Neuronal stem cell (in vitro differentiated cells): ENCODE measurements around the gene SLC7A14.

ENCODE experiments used
- DNase-seq: peaks from one replicate; pipeline ENCODE4 v3.0.0-alpha.2; 2013; ENCODE audit warnings: low spot score
- H2AFZ ChIP-seq: one replicate; pipeline ENCODE4 v1.6.1; 2013; ENCODE audit warnings: mild to moderate bottlenecking, low read length, inconsistent platforms
- H2AK5ac ChIP-seq: 2 replicates; pipeline ENCODE4 v1.6.1; 2013; ENCODE audit warnings: low read depth, mild to moderate bottlenecking, inconsistent platforms, low read length, moderate library complexity, mixed read lengths
- H2BK120ac ChIP-seq: 2 replicates; pipeline ENCODE4 v1.6.1; 2013; ENCODE audit warnings: low read depth, mild to moderate bottlenecking, inconsistent platforms, low read length, moderate library complexity, mixed read lengths
- H2BK12ac ChIP-seq: one replicate; pipeline ENCODE4 v1.6.1; 2013; ENCODE audit warnings: low read length, inconsistent platforms
- H2BK15ac ChIP-seq: 2 replicates; pipeline ENCODE4 v1.6.1; 2013; ENCODE audit warnings: mild to moderate bottlenecking, low read length, inconsistent platforms, mixed read lengths
- H2BK5ac ChIP-seq: one replicate; pipeline ENCODE4 v1.6.1; 2013; ENCODE audit warnings: inconsistent platforms, mild to moderate bottlenecking, low read length, moderate library complexity
- H3K14ac ChIP-seq: one replicate; pipeline ENCODE4 v1.6.1; 2013; ENCODE audit warnings: low read length, inconsistent platforms
- H3K18ac ChIP-seq: 2 replicates; pipeline ENCODE4 v1.6.1; 2013; ENCODE audit warnings: low read length, inconsistent platforms
- H3K23ac ChIP-seq: 2 replicates; pipeline ENCODE4 v1.6.1; 2013; ENCODE audit warnings: low read depth, mild to moderate bottlenecking, mixed read lengths, low read length, inconsistent platforms; ENCODE audit not compliant: poor library complexity
- H3K27ac ChIP-seq: replicated peaks from 3 replicates; pipeline ENCODE4 v1.5.1; 2013; ENCODE audit warnings: low read length, inconsistent platforms
- H3K27me3 ChIP-seq, 3 experiments: 2 replicates each; pipeline ENCODE4 v1.6.1; 2013; ENCODE audit warnings: low read length in 3 of 3, mild to moderate bottlenecking in 2 of 3, inconsistent platforms in 1 of 3, low read depth in 1 of 3, mixed read lengths in 1 of 3, moderate library complexity in 1 of 3; ENCODE audit not compliant: control insufficient read depth in 3 of 3, insufficient read depth in 3 of 3
- H3K36me3 ChIP-seq, 2 donors: replicated peaks in 1 of 2; 2 replicates each; pipeline ENCODE4 v1.6.1; 2013; ENCODE audit warnings: low read length in 2 of 2; ENCODE audit not compliant: control insufficient read depth in 2 of 2, insufficient read depth in 2 of 2
- H3K4ac ChIP-seq: 2 replicates; pipeline ENCODE4 v1.6.1; 2013; ENCODE audit warnings: inconsistent platforms, mild to moderate bottlenecking, low read length, moderate library complexity
- H3K4me1 ChIP-seq, 2 donors: 1 replicate in 1 of 2; 2 replicates in 1 of 2; pipeline ENCODE4 v1.6.1; 2013; ENCODE audit warnings: low read length in 2 of 2, low read depth in 1 of 2; ENCODE audit not compliant: control insufficient read depth in 2 of 2, insufficient read depth in 1 of 2
- H3K4me2 ChIP-seq: one replicate; pipeline ENCODE4 v1.6.1; 2013; ENCODE audit warnings: mild to moderate bottlenecking, low read length, inconsistent platforms; ENCODE audit not compliant: insufficient read depth, poor library complexity, severe bottlenecking
- H3K4me3 ChIP-seq, 2 donors: 2 replicates each; pipeline ENCODE4 v1.5.1; 2013; ENCODE audit warnings: low read length in 2 of 2, mild to moderate bottlenecking in 2 of 2, inconsistent platforms in 1 of 2, moderate library complexity in 1 of 2
- H3K79me1 ChIP-seq: one replicate; pipeline ENCODE4 v1.6.1; 2013; ENCODE audit warnings: low read depth, mild to moderate bottlenecking, inconsistent platforms, low read length, moderate library complexity
- H3K9ac ChIP-seq: one replicate; pipeline ENCODE4 v1.6.1; 2013; ENCODE audit warnings: mild to moderate bottlenecking, low read depth, low read length, inconsistent platforms; ENCODE audit not compliant: poor library complexity
- H3K9me3 ChIP-seq, 2 donors: replicated peaks in 1 of 2; 2 replicates each; pipeline versions ENCODE3 to v1.6.1; 2013; ENCODE audit warnings: low read length in 2 of 2, mild to moderate bottlenecking in 2 of 2, inconsistent platforms in 1 of 2, low read depth in 1 of 2, mixed read lengths in 1 of 2, moderate library complexity in 1 of 2; ENCODE audit not compliant: control insufficient read depth in 2 of 2, insufficient read depth in 1 of 2
- H4K8ac ChIP-seq: one replicate; pipeline ENCODE4 v1.6.1; 2013; ENCODE audit warnings: low read depth, mild to moderate bottlenecking, inconsistent platforms, low read length, moderate library complexity
- H4K91ac ChIP-seq: one replicate; pipeline ENCODE4 v1.6.1; 2013; ENCODE audit warnings: low read length, low read depth, mild to moderate bottlenecking, inconsistent platforms; ENCODE audit not compliant: poor library complexity
- WGBS, 2 donors: extraction: QIAGEN DNeasy Blood & Tissue Kit; methylation state at CpG; one replicate each; pipeline ENCODE4 v1.1.7; 2013; ENCODE audit warnings: missing lambda C conversion rate in 2 of 2, mixed read lengths in 1 of 2; ENCODE audit not compliant: insufficient read length in 2 of 2, insufficient replicate concordance in 1 of 2; ENCODE audit errors: extremely low coverage in 2 of 2; 5-methylcytosine and 5-hydroxymethylcytosine counted together

Gene SLC7A14

GRCh38 chr3:170539897-170540296, 46.0 kb downstream of the SLC7A14 start:
- H3K27ac ChIP-seq, result no peak overlapping the region
- H2AK5ac ChIP-seq, result no peak overlapping the region
- no peak for DNase-seq
- H3K23ac ChIP-seq, result no peak overlapping the region
- no peak overlapping the region for H2BK12ac ChIP-seq
- no peak overlapping the region for H3K18ac ChIP-seq
- H3K9me3 ChIP-seq, result no peaks in the 10 kb centered on the region
- no peaks in the 10 kb centered on the region for H3K4me1 ChIP-seq
- no peaks in the 10 kb centered on the region for H3K79me1 ChIP-seq
- H3K4me3 ChIP-seq, result no peak overlapping the region
- H4K8ac ChIP-seq, result no peak overlapping the region
- H3K4me2 ChIP-seq, result no peak overlapping the region
- H2BK5ac ChIP-seq, result no peak overlapping the region
- H2AFZ ChIP-seq, result no peak overlapping the region
- H3K9ac ChIP-seq, result no peak overlapping the region
- H3K27me3 ChIP-seq, result peaks cover 0 to 2% (median 0%) of the 10 kb centered on the region in 3 experiments
- no peak overlapping the region for H3K14ac ChIP-seq
- no peak overlapping the region for H3K4ac ChIP-seq
- no peak overlapping the region for H4K91ac ChIP-seq
- no CpG with 5 or more reads among the region's 3 CpGs for WGBS, 2 donors
- no peak overlapping the region for H2BK15ac ChIP-seq
- no peaks in the 10 kb centered on the region for H3K36me3 ChIP-seq
- H2BK120ac ChIP-seq, result no peak overlapping the region

DNA sequence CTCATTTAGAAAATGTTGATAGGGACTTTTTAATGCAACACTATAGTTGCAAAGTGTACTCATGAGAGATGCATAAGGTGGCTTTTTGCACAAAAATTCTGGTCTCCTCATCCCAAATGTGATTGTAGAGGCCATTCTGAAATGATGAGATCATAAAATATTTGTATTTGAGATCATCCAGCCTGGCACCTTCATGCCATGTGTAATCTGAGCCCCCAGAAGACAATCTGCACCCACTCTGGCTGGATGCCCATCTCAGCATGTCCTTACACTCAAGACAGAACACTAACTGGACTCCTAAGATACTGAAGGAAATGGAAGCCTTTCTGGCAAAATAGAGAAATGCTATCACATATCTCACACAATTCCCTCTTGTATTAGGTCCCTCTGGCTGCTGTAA, 49.2 kb downstream of the SLC7A14 start:
- no peaks in the 10 kb centered on the region for H3K36me3 ChIP-seq
- H3K27ac ChIP-seq, result no peak overlapping the region
- H3K9ac ChIP-seq, result no peak overlapping the region
- H2BK12ac ChIP-seq, result no peak overlapping the region
- H3K23ac ChIP-seq, result no peak overlapping the region
- H2BK15ac ChIP-seq, result no peak overlapping the region
- no peaks in the 10 kb centered on the region for H3K9me3 ChIP-seq
- H3K4me3 ChIP-seq, result no peak overlapping the region
- no peak overlapping the region for H2AK5ac ChIP-seq
- no peak overlapping the region for H3K18ac ChIP-seq
- no peak overlapping the region for H3K4me2 ChIP-seq
- DNase-seq, result no peak
- H2BK120ac ChIP-seq, result no peak overlapping the region
- peaks cover 0 to 2% (median 0%) of the 10 kb centered on the region in 3 experiments for H3K27me3 ChIP-seq
- no peak overlapping the region for H3K4ac ChIP-seq
- H3K14ac ChIP-seq, result no peak overlapping the region
- H2AFZ ChIP-seq, result no peak overlapping the region
- no peak overlapping the region for H4K91ac ChIP-seq
- H2BK5ac ChIP-seq, result no peak overlapping the region
- no peaks in the 10 kb centered on the region for H3K4me1 ChIP-seq
- no peaks in the 10 kb centered on the region for H3K79me1 ChIP-seq
- H4K8ac ChIP-seq, result no peak overlapping the region

DNA sequence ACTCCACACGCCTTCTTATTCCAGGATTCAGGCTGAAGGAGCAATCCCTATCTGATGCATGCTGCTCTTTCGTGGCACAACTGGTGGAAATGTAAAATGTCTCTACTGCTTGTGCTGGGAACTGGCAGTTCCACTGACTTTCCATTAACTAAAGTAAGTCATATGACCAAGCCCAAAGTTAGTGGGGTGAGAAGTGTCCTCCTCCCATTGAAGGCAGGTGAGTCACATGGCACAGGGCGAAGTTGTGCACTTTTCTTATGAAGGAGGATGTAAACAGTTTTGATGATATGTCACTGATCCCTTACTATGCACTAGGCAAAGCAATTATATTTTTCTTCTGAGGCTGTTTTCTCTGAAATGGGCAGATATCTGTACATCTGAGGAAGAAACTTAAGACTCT, 51.6 kb downstream of the SLC7A14 start:
- peaks cover 0 to 9% (median 0%) of the 10 kb centered on the region in 3 experiments for H3K27me3 ChIP-seq
- H4K91ac ChIP-seq, result no peak overlapping the region

GRCh38 chr3:170532573-170532972, 53.3 kb downstream of the SLC7A14 start:
- no peak overlapping the region for H3K4me3 ChIP-seq
- H3K4ac ChIP-seq, result no peak overlapping the region
- no peak overlapping the region for H3K14ac ChIP-seq
- H3K4me2 ChIP-seq, result no peak overlapping the region
- H2BK15ac ChIP-seq, result no peak overlapping the region
- WGBS, 2 donors, result no CpG with 5 or more reads among the region's 6 CpGs
- no peak overlapping the region for H2AFZ ChIP-seq
- H3K27ac ChIP-seq, result no peak overlapping the region
- no peak overlapping the region for H2AK5ac ChIP-seq
- H3K36me3 ChIP-seq, result no peaks in the 10 kb centered on the region
- H4K8ac ChIP-seq, result no peak overlapping the region
- H3K9me3 ChIP-seq, result no peaks in the 10 kb centered on the region
- no peak overlapping the region for H2BK12ac ChIP-seq
- H3K23ac ChIP-seq, result no peak overlapping the region
- H3K4me1 ChIP-seq, result no peaks in the 10 kb centered on the region
- no peak for DNase-seq
- no peak overlapping the region for H4K91ac ChIP-seq
- no peak overlapping the region for H2BK120ac ChIP-seq
- no peak overlapping the region for H2BK5ac ChIP-seq
- H3K79me1 ChIP-seq, result no peaks in the 10 kb centered on the region
- no peak overlapping the region for H3K18ac ChIP-seq
- no peak overlapping the region for H3K9ac ChIP-seq
- peaks cover 0 to 14% (median 0%) of the 10 kb centered on the region in 3 experiments for H3K27me3 ChIP-seq

More for the DNA sequence above, 51.6 kb downstream of the SLC7A14 start:
- Histone ChIP-seq H3K9ac (no peak overlapping the region), H3K4me2 (no peak overlapping the region), H3K18ac (no peak overlapping the region), H3K4me3 (no peak overlapping the region), H2AK5ac (no peak overlapping the region), H3K27ac (no peak overlapping the region), H3K36me3 (no peaks in the 10 kb centered on the region), H3K4me1 (no peaks in the 10 kb centered on the region), H2BK5ac (no peak overlapping the region), H3K4ac (no peak overlapping the region), H2BK12ac (no peak overlapping the region), H2BK120ac (no peak overlapping the region), H3K79me1 (no peaks in the 10 kb centered on the region), H3K14ac (no peak overlapping the region), H2BK15ac (no peak overlapping the region), H4K8ac (no peak overlapping the region), H2AFZ (no peak overlapping the region), H3K23ac (no peak overlapping the region), H3K9me3 (no peaks in the 10 kb centered on the region)
- DNase-seq, result no peak
- WGBS, 2 donors, result no CpG with 5 or more reads among the region's 3 CpGs
